Measurements from ENCODE around the gene ADAM10.

DNA sequence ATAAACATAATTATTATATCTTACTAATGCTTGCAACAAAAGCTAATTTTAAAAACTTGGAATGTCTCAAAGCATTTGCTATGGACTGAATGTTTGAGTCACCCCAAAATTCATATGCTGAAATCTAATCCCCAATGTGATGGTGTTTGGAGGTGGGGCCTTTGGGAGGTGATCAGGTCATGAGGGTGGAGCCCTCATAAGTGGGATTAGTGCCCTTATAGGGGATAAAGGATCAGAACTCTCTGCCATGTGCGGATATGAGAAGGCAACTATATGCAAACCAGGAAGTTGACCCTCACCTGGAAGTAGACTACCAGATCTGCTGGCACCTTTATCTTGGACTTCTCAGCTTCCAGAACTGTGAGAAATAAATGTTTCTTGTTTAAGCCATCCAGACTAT lies 180.1 kb downstream of the ADAM10 start:
- TF ChIP-seq, protein P1, sequence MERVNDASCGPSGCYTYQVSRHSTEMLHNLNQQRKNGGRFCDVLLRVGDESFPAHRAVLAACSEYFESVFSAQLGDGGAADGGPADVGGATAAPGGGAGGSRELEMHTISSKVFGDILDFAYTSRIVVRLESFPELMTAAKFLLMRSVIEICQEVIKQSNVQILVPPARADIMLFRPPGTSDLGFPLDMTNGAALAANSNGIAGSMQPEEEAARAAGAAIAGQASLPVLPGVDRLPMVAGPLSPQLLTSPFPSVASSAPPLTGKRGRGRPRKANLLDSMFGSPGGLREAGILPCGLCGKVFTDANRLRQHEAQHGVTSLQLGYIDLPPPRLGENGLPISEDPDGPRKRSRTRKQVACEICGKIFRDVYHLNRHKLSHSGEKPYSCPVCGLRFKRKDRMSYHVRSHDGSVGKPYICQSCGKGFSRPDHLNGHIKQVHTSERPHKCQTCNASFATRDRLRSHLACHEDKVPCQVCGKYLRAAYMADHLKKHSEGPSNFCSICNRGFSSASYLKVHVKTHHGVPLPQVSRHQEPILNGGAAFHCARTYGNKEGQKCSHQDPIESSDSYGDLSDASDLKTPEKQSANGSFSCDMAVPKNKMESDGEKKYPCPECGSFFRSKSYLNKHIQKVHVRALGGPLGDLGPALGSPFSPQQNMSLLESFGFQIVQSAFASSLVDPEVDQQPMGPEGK (tag by site-specific recombination; IDR thresholded peaks at IDR 0.05): no peak
- TF ChIP-seq, protein P2, sequence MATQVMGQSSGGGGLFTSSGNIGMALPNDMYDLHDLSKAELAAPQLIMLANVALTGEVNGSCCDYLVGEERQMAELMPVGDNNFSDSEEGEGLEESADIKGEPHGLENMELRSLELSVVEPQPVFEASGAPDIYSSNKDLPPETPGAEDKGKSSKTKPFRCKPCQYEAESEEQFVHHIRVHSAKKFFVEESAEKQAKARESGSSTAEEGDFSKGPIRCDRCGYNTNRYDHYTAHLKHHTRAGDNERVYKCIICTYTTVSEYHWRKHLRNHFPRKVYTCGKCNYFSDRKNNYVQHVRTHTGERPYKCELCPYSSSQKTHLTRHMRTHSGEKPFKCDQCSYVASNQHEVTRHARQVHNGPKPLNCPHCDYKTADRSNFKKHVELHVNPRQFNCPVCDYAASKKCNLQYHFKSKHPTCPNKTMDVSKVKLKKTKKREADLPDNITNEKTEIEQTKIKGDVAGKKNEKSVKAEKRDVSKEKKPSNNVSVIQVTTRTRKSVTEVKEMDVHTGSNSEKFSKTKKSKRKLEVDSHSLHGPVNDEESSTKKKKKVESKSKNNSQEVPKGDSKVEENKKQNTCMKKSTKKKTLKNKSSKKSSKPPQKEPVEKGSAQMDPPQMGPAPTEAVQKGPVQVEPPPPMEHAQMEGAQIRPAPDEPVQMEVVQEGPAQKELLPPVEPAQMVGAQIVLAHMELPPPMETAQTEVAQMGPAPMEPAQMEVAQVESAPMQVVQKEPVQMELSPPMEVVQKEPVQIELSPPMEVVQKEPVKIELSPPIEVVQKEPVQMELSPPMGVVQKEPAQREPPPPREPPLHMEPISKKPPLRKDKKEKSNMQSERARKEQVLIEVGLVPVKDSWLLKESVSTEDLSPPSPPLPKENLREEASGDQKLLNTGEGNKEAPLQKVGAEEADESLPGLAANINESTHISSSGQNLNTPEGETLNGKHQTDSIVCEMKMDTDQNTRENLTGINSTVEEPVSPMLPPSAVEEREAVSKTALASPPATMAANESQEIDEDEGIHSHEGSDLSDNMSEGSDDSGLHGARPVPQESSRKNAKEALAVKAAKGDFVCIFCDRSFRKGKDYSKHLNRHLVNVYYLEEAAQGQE (tag by site-specific recombination; IDR thresholded peaks at IDR 0.05): no peak

Measured in HEK293 (cell line).